Fibroblast of villous mesenchyme (primary cell): ENCODE results near the gene SORCS2. TPM values are rescaled to one million over a fixed set of nuclear protein-coding genes. Genes with fewer than 3 reads are reported as not detected.
"Not testable (repeated sequence)": the region's sequence is repeated elsewhere in the genome, so short reads cannot be mapped to it uniquely, and the experiment has no call there.

Experiments used
- DNase-seq: peaks from one replicate; pipeline ENCODE4 v3.0.0-alpha.2; 2010; ENCODE audit warnings: low read depth
- H3K4me3 ChIP-seq: 2 replicates; pipeline ENCODE4 v1.5.1; 2011; ENCODE audit warnings: low read depth, mild to moderate bottlenecking, low read length
- total RNA-seq: library from RNA; depleted of rRNA; stranded (reverse); fragments of >200 nt; gene quantifications from 2 replicates; pipeline ENCODE4 v1.2.3, GENCODE V29; 2012
- TF ChIP-seq, protein P1 (sequence below): IDR thresholded peaks from 2 replicates; pipeline ENCODE4 v1.5.1; 2012; ENCODE audit warnings: low read depth, mild to moderate bottlenecking, low read length; ENCODE audit not compliant: insufficient read depth

Gene SORCS2
- total RNA-seq, 1 donor = under 0.01 TPM

DNA sequence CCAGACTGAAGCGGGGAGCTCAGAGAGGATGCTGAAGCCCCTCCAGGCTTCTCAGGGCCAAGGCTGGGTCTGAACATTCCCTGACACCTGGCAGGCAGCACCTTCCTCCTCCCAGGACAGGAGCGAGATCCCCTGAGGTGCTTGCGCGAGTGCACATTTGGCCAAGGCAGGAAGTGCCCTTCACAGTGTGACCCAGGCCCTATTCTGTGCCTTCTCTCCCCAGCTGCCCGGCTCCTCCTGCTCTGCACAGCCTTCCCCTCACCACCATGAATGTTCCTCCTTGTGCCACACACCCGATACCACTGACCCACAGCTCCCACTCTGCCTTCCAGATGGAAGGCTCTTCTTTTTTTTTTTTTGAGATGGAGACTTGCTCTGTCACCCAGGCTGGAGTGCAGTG, 259.5 kb downstream of the SORCS2 start:
- H3K4me3 ChIP-seq = no peak overlapping the region
- TF ChIP-seq, protein P1, sequence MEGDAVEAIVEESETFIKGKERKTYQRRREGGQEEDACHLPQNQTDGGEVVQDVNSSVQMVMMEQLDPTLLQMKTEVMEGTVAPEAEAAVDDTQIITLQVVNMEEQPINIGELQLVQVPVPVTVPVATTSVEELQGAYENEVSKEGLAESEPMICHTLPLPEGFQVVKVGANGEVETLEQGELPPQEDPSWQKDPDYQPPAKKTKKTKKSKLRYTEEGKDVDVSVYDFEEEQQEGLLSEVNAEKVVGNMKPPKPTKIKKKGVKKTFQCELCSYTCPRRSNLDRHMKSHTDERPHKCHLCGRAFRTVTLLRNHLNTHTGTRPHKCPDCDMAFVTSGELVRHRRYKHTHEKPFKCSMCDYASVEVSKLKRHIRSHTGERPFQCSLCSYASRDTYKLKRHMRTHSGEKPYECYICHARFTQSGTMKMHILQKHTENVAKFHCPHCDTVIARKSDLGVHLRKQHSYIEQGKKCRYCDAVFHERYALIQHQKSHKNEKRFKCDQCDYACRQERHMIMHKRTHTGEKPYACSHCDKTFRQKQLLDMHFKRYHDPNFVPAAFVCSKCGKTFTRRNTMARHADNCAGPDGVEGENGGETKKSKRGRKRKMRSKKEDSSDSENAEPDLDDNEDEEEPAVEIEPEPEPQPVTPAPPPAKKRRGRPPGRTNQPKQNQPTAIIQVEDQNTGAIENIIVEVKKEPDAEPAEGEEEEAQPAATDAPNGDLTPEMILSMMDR = no peak
- DNase-seq = no peak

DNA sequence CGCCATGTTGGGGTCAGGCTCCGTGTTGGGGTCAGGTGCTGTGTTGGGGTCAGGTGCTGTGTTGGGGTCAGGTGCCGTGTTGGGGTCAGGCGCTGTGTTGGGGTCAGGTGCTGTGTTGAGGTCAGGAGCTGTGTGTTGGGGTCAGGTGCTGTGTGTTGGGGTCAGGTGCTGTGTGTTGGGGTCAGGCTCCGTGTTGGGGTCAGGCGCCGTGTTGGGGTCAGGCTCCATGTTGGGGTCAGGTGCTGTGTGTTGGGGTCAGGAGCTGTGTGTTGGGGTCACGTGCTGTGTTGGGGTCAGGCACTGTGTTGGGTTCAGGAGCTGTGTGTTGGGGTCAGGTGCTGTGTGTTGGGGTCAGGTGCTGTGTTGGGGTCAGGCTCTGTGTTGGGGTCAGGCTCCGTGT, 260.5 kb downstream of the SORCS2 start:
- not testable (repeated sequence) for H3K4me3 ChIP-seq, DNase-seq

DNA sequence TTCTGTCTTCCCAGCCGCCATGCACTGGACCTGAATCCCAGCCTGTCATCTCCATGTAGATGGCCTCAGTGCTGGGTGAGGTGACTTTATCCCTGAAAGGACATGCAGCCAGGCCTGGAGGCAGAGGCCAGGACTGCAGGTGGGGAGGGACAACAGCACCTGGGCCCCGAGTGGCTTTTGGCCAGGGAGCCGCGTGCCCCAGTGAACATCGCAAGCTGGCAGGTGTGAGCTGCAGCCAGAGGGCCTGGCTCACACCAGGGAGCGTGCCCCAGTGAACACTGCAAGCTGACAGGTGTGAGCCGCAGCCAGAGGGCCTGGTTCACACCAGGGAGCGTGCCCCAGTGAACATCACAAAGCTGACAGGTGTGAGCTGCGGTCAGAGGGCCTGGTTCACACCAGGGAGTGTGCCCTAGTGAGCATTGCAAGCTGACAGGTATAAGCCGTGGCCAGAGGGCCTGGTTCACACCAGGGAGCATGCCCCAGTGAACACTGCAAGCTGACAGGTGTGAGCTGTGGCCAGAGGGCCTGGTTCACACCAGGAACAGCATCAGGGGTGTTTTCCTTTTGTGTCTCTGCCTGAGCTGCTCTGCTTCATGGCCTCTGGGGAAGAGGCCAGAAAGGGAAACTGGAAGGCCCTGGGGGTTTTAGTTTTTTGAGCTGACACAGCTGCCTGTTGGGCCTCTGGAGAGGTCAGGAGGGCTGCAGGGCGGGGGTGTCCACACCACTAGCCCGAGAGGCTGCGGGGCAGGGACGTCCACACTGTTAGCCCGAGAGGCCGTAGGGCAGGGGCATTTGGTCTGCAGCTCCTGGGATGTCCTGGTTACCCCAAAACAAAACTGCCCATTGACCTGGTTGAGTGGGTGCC, 265.1 kb downstream of the SORCS2 start:
- H3K4me3 ChIP-seq = no peak overlapping the region
- no peak for DNase-seq
- TF ChIP-seq, protein P1 = no peak

DNA sequence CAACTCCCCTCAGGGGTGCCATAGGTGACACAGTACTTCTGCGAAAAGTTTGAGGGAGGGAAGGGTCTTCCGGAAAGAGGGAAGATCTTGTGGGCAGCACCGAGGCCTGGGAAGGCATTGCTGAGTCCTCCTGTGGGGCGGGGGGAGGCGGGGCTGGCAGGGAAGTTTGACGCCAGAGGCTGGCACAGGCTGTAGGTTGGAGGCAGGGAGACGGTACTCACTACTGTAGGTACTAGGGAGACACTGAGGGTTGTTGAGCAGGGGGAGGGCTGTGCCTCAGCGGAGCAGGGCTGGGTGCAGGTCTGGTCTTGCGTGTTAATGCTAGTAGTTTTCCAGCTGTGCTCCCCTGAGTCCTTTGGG, 265.7 kb downstream of the SORCS2 start:
- TF ChIP-seq, protein P1 = no peak
- H3K4me3 ChIP-seq = no peak overlapping the region
- DNase-seq = no peak

DNA sequence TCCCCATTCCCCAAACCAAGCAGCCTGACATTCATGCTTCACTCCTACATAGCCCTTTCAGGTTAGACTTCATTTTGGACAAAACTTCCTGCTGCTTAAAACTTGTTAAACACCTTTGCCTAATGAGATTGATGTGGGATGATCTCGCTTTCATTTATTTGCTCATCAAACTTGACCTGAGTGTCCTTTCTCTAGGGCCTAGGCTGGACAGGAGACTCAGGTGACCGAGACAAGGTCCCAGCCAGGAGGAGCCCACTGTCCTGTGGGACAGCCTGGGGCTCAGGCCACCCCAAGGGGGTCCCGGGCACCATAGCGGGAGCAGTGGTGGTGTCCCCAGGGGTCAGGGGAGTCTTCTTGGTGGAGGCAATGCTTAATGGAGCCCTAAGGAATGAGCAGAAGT, 266.1 kb downstream of the SORCS2 start:
- TF ChIP-seq, protein P1 = no peak
- H3K4me3 ChIP-seq = no peak overlapping the region
- DNase-seq = no peak

DNA sequence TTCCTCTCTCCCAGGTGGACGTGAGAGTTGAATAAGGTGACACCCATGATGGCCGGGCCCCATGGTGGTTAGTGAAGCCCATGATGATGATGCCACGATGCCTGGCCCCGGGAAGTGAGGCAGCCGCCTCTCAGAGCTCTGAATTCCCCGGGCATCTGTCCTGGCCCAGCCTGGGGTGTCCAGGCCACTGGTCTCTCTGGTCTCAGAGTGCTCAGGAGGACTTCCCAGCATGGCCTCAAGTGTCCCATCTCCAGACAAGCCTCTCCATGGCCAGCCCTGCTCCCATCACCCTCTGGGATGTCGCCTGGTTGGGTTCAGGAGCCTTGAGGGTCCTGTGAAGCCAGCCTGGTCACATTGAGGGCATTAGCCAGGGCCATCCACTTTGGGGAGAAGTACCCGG, 267.1 kb downstream of the SORCS2 start:
- TF ChIP-seq, protein P1 = no peak
- H3K4me3 ChIP-seq = no peak overlapping the region
- DNase-seq = no peak

DNA sequence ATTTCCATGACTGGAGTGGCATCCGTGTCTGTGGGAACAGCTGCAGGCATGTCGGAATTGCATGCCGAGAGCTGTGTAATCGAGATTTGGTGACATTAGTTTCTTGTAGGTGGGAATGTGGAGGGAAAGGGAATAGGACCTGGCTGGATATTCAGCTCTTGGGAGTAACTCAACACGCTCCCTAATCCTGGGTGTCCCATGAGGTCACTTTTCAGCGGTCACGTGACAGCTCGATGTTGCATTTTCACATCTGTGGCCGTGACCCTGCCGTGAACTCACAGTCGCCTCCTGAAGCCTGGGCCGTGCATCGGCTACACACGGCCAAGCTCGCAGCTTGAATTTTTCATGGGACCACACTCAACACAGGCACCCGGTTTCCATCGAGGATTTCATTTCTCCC, 268.2 kb downstream of the SORCS2 start:
- H3K4me3 ChIP-seq = no peak overlapping the region
- TF ChIP-seq, protein P1 = no peak
- DNase-seq = peak; percentile 8
